SK-N-SH (cell line): ENCODE results near the gene SLC38A8. TPM values are rescaled to one million over a fixed set of nuclear protein-coding genes. Genes with fewer than 3 reads are reported as not detected.

Experiments
- CTCF ChIA-PET: fragments of 300-600, 350-600 bp; formaldehyde crosslinking; extraction: SDS; loops from one replicate; lab custom pipeline; 2021; lab: Yijun Ruan, JAX
- POLR2A ChIA-PET: fragments of 350-600 bp; sonication (Branson Sonifier 250); formaldehyde crosslinking; extraction: SDS; loops from one replicate; lab custom pipeline; 2020; ENCODE audit warnings: antibody characterized with exemption, inconsistent platforms; lab: Yijun Ruan, JAX
- DNase-seq: peaks from one replicate; pipeline ENCODE4 v3.0.0; 2012
- H2AFZ ChIP-seq: fragments of 200-600 bp; sonication (generic); 2 replicates; pipeline ENCODE4 v1.8.1; 2016; ENCODE audit warnings: antibody characterized with exemption, mild to moderate bottlenecking, low read depth
- H3F3A ChIP-seq: fragments of 200-600 bp; sonication (generic); replicated peaks from 2 replicates; pipeline ENCODE3; 2016; ENCODE audit warnings: antibody characterized with exemption, mild to moderate bottlenecking; ENCODE audit not compliant: insufficient read depth
- H3K27ac ChIP-seq, 2 experiments: fragments of 200-500 bp in 1 of 2; fragments of 200-600 bp in 1 of 2; sonication (Bioruptor generic) in 1 of 2; sonication (generic), shearing (Covaris generic) in 1 of 2; 2 replicates each; pipeline versions ENCODE4 v1.5.1 to v1.6.1; 2014 to 2016; ENCODE audit warnings: low read depth in 2 of 2, inconsistent platforms in 1 of 2, low read length in 1 of 2, mild to moderate bottlenecking in 1 of 2, mixed read lengths in 1 of 2
- H3K27me3 ChIP-seq: fragments of 200-600 bp; sonication (generic), shearing (Covaris generic); 2 replicates; pipeline ENCODE4 v1.6.1; 2016; ENCODE audit warnings: mixed run types; ENCODE audit not compliant: insufficient read depth
- H3K36me3 ChIP-seq, 2 experiments: fragments of 200-500 bp in 1 of 2; fragments of 200-600 bp in 1 of 2; sonication (Bioruptor generic) in 1 of 2; sonication (generic) in 1 of 2; replicated peaks in 1 of 2; 2 replicates each; pipeline versions ENCODE3 to v1.5.1; 2014 to 2016; ENCODE audit warnings: low read length in 1 of 2, mild to moderate bottlenecking in 1 of 2; ENCODE audit not compliant: insufficient read depth in 2 of 2, control insufficient read depth in 1 of 2
- H3K4me1 ChIP-seq, 2 experiments: fragments of 200-500 bp in 1 of 2; fragments of 200-600 bp in 1 of 2; sonication (Bioruptor generic) in 1 of 2; sonication (generic), shearing (Covaris generic) in 1 of 2; 2 replicates each; pipeline versions ENCODE4 v1.5.1 to v1.6.1; 2014 to 2016; ENCODE audit warnings: low read depth in 1 of 2, low read length in 1 of 2, mixed run types in 1 of 2; ENCODE audit not compliant: insufficient read depth in 2 of 2, control insufficient read depth in 1 of 2
- H3K4me2 ChIP-seq: fragments of 200-600 bp; sonication (generic), shearing (Covaris generic); 2 replicates; pipeline ENCODE4 v1.6.1; 2017; ENCODE audit warnings: mixed run types
- H3K4me3 ChIP-seq, 2 experiments: fragments of 200-500 bp in 1 of 2; fragments of 200-600 bp in 1 of 2; sonication (Bioruptor generic) in 1 of 2; sonication (generic), shearing (Covaris generic) in 1 of 2; 2 replicates each; pipeline versions ENCODE4 v1.5.1 to v1.8.1; 2014 to 2016; ENCODE audit warnings: low read depth in 2 of 2, inconsistent platforms in 1 of 2, low read length in 1 of 2, mild to moderate bottlenecking in 1 of 2, mixed read lengths in 1 of 2, moderate library complexity in 1 of 2
- H3K79me2 ChIP-seq: fragments of 200-600 bp; sonication (generic); 2 replicates; pipeline ENCODE4 v1.8.1; 2017; ENCODE audit warnings: mild to moderate bottlenecking; ENCODE audit not compliant: insufficient read depth
- H3K9ac ChIP-seq: fragments of 200-600 bp; sonication (generic); 2 replicates; pipeline ENCODE4 v1.6.1; 2017; ENCODE audit warnings: mixed run types
- H3K9me2 ChIP-seq: fragments of 200-600 bp; sonication (generic); 2 replicates; pipeline ENCODE4 v1.6.1; 2017; ENCODE audit warnings: mixed run types
- H3K9me3 ChIP-seq: fragments of 200-600 bp; sonication (generic); 2 replicates; pipeline ENCODE4 v1.6.1; 2017; ENCODE audit warnings: mixed run types, mild to moderate bottlenecking, moderate library complexity
- H4K20me1 ChIP-seq: fragments of 200-600 bp; sonication (generic); 2 replicates; pipeline ENCODE4 v1.6.1; 2017; ENCODE audit warnings: mild to moderate bottlenecking, mixed run types; ENCODE audit not compliant: insufficient read depth
- FOSL2 ChIP-seq: IDR thresholded peaks from 2 replicates; pipeline ENCODE4 v1.4.0; 2012; ENCODE audit warnings: low read depth, mild to moderate bottlenecking, moderate library complexity, borderline replicate concordance
- FOXJ3 ChIP-seq: sonication (generic); formaldehyde crosslinking; IDR thresholded peaks from 2 replicates; pipeline ENCODE4 v1.5.1; 2020; ENCODE audit warnings: mild to moderate bottlenecking, missing genetic modification reagents
- GABPA ChIP-seq: IDR thresholded peaks from 2 replicates; pipeline ENCODE4 v1.4.0; 2012; ENCODE audit warnings: low read depth, mild to moderate bottlenecking
- GATA2 ChIP-seq: sonication (generic); formaldehyde crosslinking; IDR thresholded peaks from 2 replicates; pipeline ENCODE4 v1.5.0; 2020; ENCODE audit warnings: mild to moderate bottlenecking, missing genetic modification reagents
- MEF2A ChIP-seq: IDR thresholded peaks from 2 replicates; pipeline ENCODE4 v1.4.0; 2012; ENCODE audit warnings: low read depth, borderline replicate concordance
- MXI1 ChIP-seq: IDR thresholded peaks from 2 replicates; pipeline ENCODE4 v1.6.1; 2012; ENCODE audit warnings: mild to moderate bottlenecking, low read depth, low read length, improper control_type of control experiment
- NFIC ChIP-seq: IDR thresholded peaks from 2 replicates; pipeline ENCODE4 v1.4.0; 2012; ENCODE audit warnings: borderline replicate concordance
- NRF1 ChIP-seq: IDR thresholded peaks from 2 replicates; pipeline ENCODE4 v1.6.1; 2012; ENCODE audit warnings: low read depth, mild to moderate bottlenecking, low read length
- PBX3 ChIP-seq: IDR thresholded peaks from 2 replicates; pipeline ENCODE4; 2012
- REST ChIP-seq: IDR thresholded peaks from 2 replicates; pipeline ENCODE4 v1.6.1; 2012; ENCODE audit warnings: mild to moderate bottlenecking, low read depth, low read length, moderate library complexity
- RFX5 ChIP-seq: IDR thresholded peaks from 2 replicates; pipeline ENCODE4 v1.6.1; 2012; ENCODE audit warnings: mild to moderate bottlenecking, improper control_type of control experiment, low read length
- SIN3A ChIP-seq: IDR thresholded peaks from 2 replicates; pipeline ENCODE4 v1.6.1; 2012; ENCODE audit warnings: low read depth, mild to moderate bottlenecking, low read length, moderate library complexity, borderline replicate concordance
- SMC3 ChIP-seq: IDR thresholded peaks from 2 replicates; pipeline ENCODE4 v1.6.1; 2012; ENCODE audit warnings: low read depth, low read length, improper control_type of control experiment
- TEAD4 ChIP-seq: IDR thresholded peaks from 2 replicates; pipeline ENCODE4 v1.4.0; 2012; ENCODE audit warnings: mild to moderate bottlenecking, borderline replicate concordance; ENCODE audit not compliant: insufficient read depth
- WGBS: methylation state at CpG from one replicate; pipeline ENCODE4 v1.1.6; 2017; ENCODE audit warnings: low lambda C conversion rate; 5-methylcytosine and 5-hydroxymethylcytosine counted together
- polyA plus RNA-seq, 3 experiments: library from polyadenylated mRNA; depleted of rRNA; stranded (reverse); fragments of >200 nt; gene quantifications; 2 replicates each; pipeline ENCODE4 v1.2.3, GENCODE V29; 2012

The SLC38A8 gene
- polyA plus RNA-seq, 1 of the 3 experiments (the other 2 are of a cell fraction): not detected

- Histone ChIP-seq H2AFZ (no peak overlapping the region), H3K79me2 (no peaks in the 10 kb centered on the region), H3F3A (peaks cover under 1% of the 10 kb centered on the region), H3K9me2 (no peaks in the 10 kb centered on the region), H3K27me3 (no peaks in the 10 kb centered on the region), H3K36me3 (peaks cover 47 to 82% of the 10 kb centered on the region in 2 experiments), H3K9me3 (no peaks in the 10 kb centered on the region), H3K27ac (no peak overlapping the region), H3K4me1 (peaks cover 0 to 16% of the 10 kb centered on the region in 2 experiments; a peak in 2 of 4 replicates), H3K4me3 (no peak overlapping the region), H3K4me2 (no peak overlapping the region), H3K9ac (no peak overlapping the region), H4K20me1 (peaks cover 4% of the 10 kb centered on the region; the same call in 1 of the 2 replicates)
- ChIA-PET CTCF (interaction anchor here (1.1 to 21.4 kb wide), 8 partner anchors 9 to 127 kb away, joined by 3 to 470 read pairs (median 4); partner anchors contain the start of gene OSGIN1), POLR2A (no interaction called here)
- 97% methylated on average over 28 of the region's 28 CpGs for WGBS
- TF ChIP-seq FOSL2 (no peak), RFX5 (no peak), NFIC (no peak), NRF1 (no peak), MXI1 (no peak), MEF2A (no peak), GABPA (no peak), GATA2 (no peak), TEAD4 (no peak), FOXJ3 (CRISPR knock-in tag) (no peak), REST (no peak), SIN3A (no peak), SMC3 (no peak), PBX3 (no peak)
- no peak for DNase-seq
Observed at GRCh38 chr16:84059946-84060901, 17.6 kb upstream of the SLC38A8 start.
